GM20000 (cell line): Measurements from ENCODE around the gene PRODH2.

Source experiments
- DNase-seq: peaks from one replicate; pipeline ENCODE4 v3.0.0; 2012; ENCODE audit warnings: low spot score
- CTCF ChIP-seq: IDR thresholded peaks from 2 replicates; pipeline ENCODE4 v1.5.1; 2012; ENCODE audit warnings: mild to moderate bottlenecking, control low read depth; ENCODE audit errors: extremely low read depth, missing control alignments

Gene PRODH2

GRCh38 chr19:35818445-35818844, 5.8 kb upstream of the PRODH2 start:
- no peak for DNase-seq
- no peak for TF ChIP-seq CTCF

- no peak for DNase-seq
- TF ChIP-seq CTCF, result no peak
Measured at GRCh38 chr19:35816846-35817245, 4.2 kb upstream of the PRODH2 start.

- DNase-seq, result no peak
- no peak for TF ChIP-seq CTCF
Measured at GRCh38 chr19:35816262-35816661, 3.6 kb upstream of the PRODH2 start.

- no peak for TF ChIP-seq CTCF
- no peak for DNase-seq
Measured at GRCh38 chr19:35813043-35813890, 622 bp upstream of the PRODH2 start.

- DNase-seq, result no peak
- no peak for TF ChIP-seq CTCF
Measured at GRCh38 chr19:35811317-35812219, 1.1 kb downstream of the PRODH2 start.

GRCh38 chr19:35807633-35808032, 5.0 kb downstream of the PRODH2 start:
- TF ChIP-seq CTCF, result no peak
- no peak for DNase-seq

- no peak for TF ChIP-seq CTCF
Measured at GRCh38 chr19:35806597-35806996, 6.0 kb downstream of the PRODH2 start.

More at GRCh38 chr19:35806597-35806996, 6.0 kb downstream of the PRODH2 start:
- no peak for DNase-seq
